SK-N-SH treated with all-trans-retinoic acid at 6 μM for 48 hours (cell line): ENCODE results near the gene SLC6A7.

Experiments
- ATAC-seq: fragments of 200-7000 bp; cut with Tn5 transposase; 3 replicates; pipeline ENCODE4 v1.9.1; 2020; ENCODE audit warnings: mild to moderate bottlenecking, moderate library complexity
- ARNTL ChIP-seq: fragments of 450-650 bp; formaldehyde crosslinking; IDR thresholded peaks from 2 replicates; pipeline ENCODE4 v1.5.0; 2020; ENCODE audit warnings: low read depth, mild to moderate bottlenecking, moderate library complexity, borderline replicate concordance
- BACH2 ChIP-seq: fragments of 250-450 bp; sonication (Bioruptor Pico); IDR thresholded peaks from 2 replicates; pipeline ENCODE4 v1.9.0; 2021; ENCODE audit warnings: mild to moderate bottlenecking, borderline replicate concordance
- CREB5 ChIP-seq: fragments of 250-450 bp; sonication (Bioruptor Pico); IDR thresholded peaks from 2 replicates; pipeline ENCODE4 v1.5.1; 2020; ENCODE audit warnings: low read depth, mild to moderate bottlenecking, moderate library complexity
- CSDC2 ChIP-seq: fragments of 250-450 bp; sonication (Bioruptor Pico); IDR thresholded peaks from 2 replicates; pipeline ENCODE4 v1.5.0; 2020; ENCODE audit warnings: mild to moderate bottlenecking, moderate library complexity
- CSRNP3 ChIP-seq: fragments of 250-450 bp; sonication (Bioruptor Pico); IDR thresholded peaks from 2 replicates; pipeline ENCODE4 v1.5.1; 2021; ENCODE audit warnings: mild to moderate bottlenecking, moderate library complexity
- ESRRG ChIP-seq: fragments of 250-450 bp; sonication (Bioruptor Pico); IDR thresholded peaks from 2 replicates; pipeline ENCODE4 v1.6.1; 2021; ENCODE audit warnings: mild to moderate bottlenecking
- GLIS3 ChIP-seq: fragments of 250-450 bp; sonication (Bioruptor Pico); IDR thresholded peaks from 2 replicates; pipeline ENCODE4 v1.5.0; 2020; ENCODE audit warnings: mild to moderate bottlenecking, moderate library complexity
- ISL1 ChIP-seq: fragments of 250-450 bp; sonication (Bioruptor Pico); IDR thresholded peaks from 2 replicates; pipeline ENCODE4 v2.1.2; 2022; ENCODE audit warnings: mild to moderate bottlenecking, moderate library complexity
- OSR1 ChIP-seq: fragments of 250-450 bp; sonication (Bioruptor Pico); IDR thresholded peaks from 2 replicates; pipeline ENCODE4 v1.8.0; 2022; ENCODE audit warnings: moderate library complexity, mild to moderate bottlenecking, inconsistent platforms
- PATZ1 ChIP-seq: fragments of 250-450 bp; sonication (Bioruptor Pico); IDR thresholded peaks from 2 replicates; pipeline ENCODE4 v1.8.0; 2020; ENCODE audit warnings: mild to moderate bottlenecking, moderate library complexity, borderline replicate concordance
- POU6F1 ChIP-seq: fragments of 250-450 bp; sonication (Bioruptor Pico); IDR thresholded peaks from 2 replicates; pipeline ENCODE4 v1.8.0; 2021; ENCODE audit warnings: low read depth, mild to moderate bottlenecking, moderate library complexity, borderline replicate concordance
- PPARA ChIP-seq: fragments of 250-450 bp; sonication (Bioruptor Pico); IDR thresholded peaks from 2 replicates; pipeline ENCODE4 v1.5.0; 2020; ENCODE audit warnings: mild to moderate bottlenecking, borderline replicate concordance
- RARB ChIP-seq: fragments of 250-450 bp; sonication (Bioruptor Pico); IDR thresholded peaks from 2 replicates; pipeline ENCODE4 v1.8.0; 2021; ENCODE audit warnings: mild to moderate bottlenecking, moderate library complexity
- SNAI2 ChIP-seq: fragments of 250-450 bp; sonication (Bioruptor Pico); IDR thresholded peaks from 2 replicates; pipeline ENCODE4 v1.5.0; 2020; ENCODE audit warnings: mild to moderate bottlenecking, moderate library complexity
- TOX ChIP-seq: fragments of 250-450 bp; sonication (Bioruptor Pico); IDR thresholded peaks from 2 replicates; pipeline ENCODE4 v1.8.0; 2021; ENCODE audit warnings: mild to moderate bottlenecking, moderate library complexity, borderline replicate concordance
- ZC3H10 ChIP-seq: fragments of 250-450 bp; sonication (Bioruptor Pico); IDR thresholded peaks from 2 replicates; pipeline ENCODE4 v1.5.1; 2021; ENCODE audit warnings: mild to moderate bottlenecking, moderate library complexity
- ZFP3 ChIP-seq: fragments of 250-450 bp; sonication (Bioruptor Pico); IDR thresholded peaks from 2 replicates; pipeline ENCODE4 v1.5.0; 2020; ENCODE audit warnings: mild to moderate bottlenecking, moderate library complexity
- ZFP30 ChIP-seq: fragments of 450-650 bp; formaldehyde crosslinking; IDR thresholded peaks from 2 replicates; pipeline ENCODE4 v1.5.0; 2022; ENCODE audit warnings: mild to moderate bottlenecking, moderate library complexity
- ZNF565 ChIP-seq: fragments of 450-650 bp; formaldehyde crosslinking; conservative IDR thresholded peaks from 2 replicates; pipeline ENCODE4 v1.5.0; 2020; ENCODE audit warnings: low read depth, mild to moderate bottlenecking, moderate library complexity
- ZNF70 ChIP-seq: fragments of 450-650 bp; formaldehyde crosslinking; IDR thresholded peaks from 2 replicates; pipeline ENCODE4 v1.5.0; 2020; ENCODE audit warnings: mild to moderate bottlenecking, moderate library complexity

The SLC6A7 gene

GRCh38 chr5:150236313-150236712, 46.5 kb downstream of the SLC6A7 start (continued):
- TF ChIP-seq CREB5, result no peak

- no peak for ATAC-seq
- no peak for TF ChIP-seq POU6F1 (CRISPR knock-in tag)
- TF ChIP-seq ARNTL (CRISPR knock-in tag), result no peak
- no peak for TF ChIP-seq ISL1 (CRISPR knock-in tag)
- TF ChIP-seq ZNF565 (CRISPR knock-in tag), result no peak
- TF ChIP-seq RARB (CRISPR knock-in tag), result no peak
- TF ChIP-seq CSDC2 (CRISPR knock-in tag), result no peak
Observed at GRCh38 chr5:150236981-150237754, 47.3 kb downstream of the SLC6A7 start.

GRCh38 chr5:150238646-150239045, 48.8 kb downstream of the SLC6A7 start:
- no peak for TF ChIP-seq ESRRG (CRISPR knock-in tag)
- TF ChIP-seq ZFP3 (CRISPR knock-in tag), result no peak
- no peak for TF ChIP-seq ZFP30 (CRISPR knock-in tag)
- no peak for TF ChIP-seq RARB (CRISPR knock-in tag)
- TF ChIP-seq ARNTL (CRISPR knock-in tag), result no peak
- no peak for TF ChIP-seq GLIS3 (CRISPR knock-in tag)
- TF ChIP-seq BACH2 (CRISPR knock-in tag), result no peak
- ATAC-seq, result no peak

- TF ChIP-seq OSR1 (no peak), ZNF70 (CRISPR knock-in tag) (no peak), ARNTL (CRISPR knock-in tag) (no peak), GLIS3 (CRISPR knock-in tag) (no peak), TOX (CRISPR knock-in tag) (no peak), ZFP3 (CRISPR knock-in tag) (no peak), SNAI2 (no peak), PPARA (CRISPR knock-in tag) (no peak), ZFP30 (CRISPR knock-in tag) (no peak)
- no peak for ATAC-seq
Observed at GRCh38 chr5:150239099-150239793, 49.4 kb downstream of the SLC6A7 start.

- ATAC-seq, result no peak
- TF ChIP-seq BACH2 (CRISPR knock-in tag), result no peak
- no peak for TF ChIP-seq PATZ1
- TF ChIP-seq ESRRG (CRISPR knock-in tag), result no peak
- no peak for TF ChIP-seq CSRNP3 (CRISPR knock-in tag)
- no peak for TF ChIP-seq POU6F1 (CRISPR knock-in tag)
- TF ChIP-seq ARNTL (CRISPR knock-in tag), result no peak
- TF ChIP-seq SNAI2, result no peak
- no peak for TF ChIP-seq CSDC2 (CRISPR knock-in tag)
- TF ChIP-seq ZNF565 (CRISPR knock-in tag), result no peak
- TF ChIP-seq ZFP30 (CRISPR knock-in tag), result no peak
- TF ChIP-seq CREB5, result no peak
- TF ChIP-seq ZC3H10 (CRISPR knock-in tag), result no peak
- no peak for TF ChIP-seq GLIS3 (CRISPR knock-in tag)
- no peak for TF ChIP-seq OSR1
- no peak for TF ChIP-seq RARB (CRISPR knock-in tag)
Observed at GRCh38 chr5:150239794-150240122, 49.9 kb downstream of the SLC6A7 start.
